IPS DF 19.7 (cell line): ENCODE results near the gene SIRPA.

Source experiments
- DNase-seq: peaks from one replicate; pipeline ENCODE4 v3.0.0-alpha.2; 2013; ENCODE audit warnings: low read depth, low spot score

The SIRPA gene

DNA sequence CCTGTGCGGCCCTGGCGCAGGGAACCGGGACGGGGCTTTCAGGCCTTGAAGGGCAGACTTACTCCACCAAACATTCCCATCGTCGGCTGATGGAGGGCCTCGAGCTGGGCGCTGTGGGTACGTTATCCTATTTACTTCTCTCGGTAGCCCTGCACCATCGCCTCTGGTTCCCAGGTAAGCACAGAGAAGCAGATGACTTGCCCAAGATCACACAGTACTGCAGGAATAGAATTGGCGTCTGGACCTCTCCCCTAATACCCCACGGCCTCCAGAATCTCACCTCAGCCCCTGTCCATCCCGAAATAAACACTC, 52.3 kb downstream of the SIRPA start:
- DNase-seq = no peak

DNA sequence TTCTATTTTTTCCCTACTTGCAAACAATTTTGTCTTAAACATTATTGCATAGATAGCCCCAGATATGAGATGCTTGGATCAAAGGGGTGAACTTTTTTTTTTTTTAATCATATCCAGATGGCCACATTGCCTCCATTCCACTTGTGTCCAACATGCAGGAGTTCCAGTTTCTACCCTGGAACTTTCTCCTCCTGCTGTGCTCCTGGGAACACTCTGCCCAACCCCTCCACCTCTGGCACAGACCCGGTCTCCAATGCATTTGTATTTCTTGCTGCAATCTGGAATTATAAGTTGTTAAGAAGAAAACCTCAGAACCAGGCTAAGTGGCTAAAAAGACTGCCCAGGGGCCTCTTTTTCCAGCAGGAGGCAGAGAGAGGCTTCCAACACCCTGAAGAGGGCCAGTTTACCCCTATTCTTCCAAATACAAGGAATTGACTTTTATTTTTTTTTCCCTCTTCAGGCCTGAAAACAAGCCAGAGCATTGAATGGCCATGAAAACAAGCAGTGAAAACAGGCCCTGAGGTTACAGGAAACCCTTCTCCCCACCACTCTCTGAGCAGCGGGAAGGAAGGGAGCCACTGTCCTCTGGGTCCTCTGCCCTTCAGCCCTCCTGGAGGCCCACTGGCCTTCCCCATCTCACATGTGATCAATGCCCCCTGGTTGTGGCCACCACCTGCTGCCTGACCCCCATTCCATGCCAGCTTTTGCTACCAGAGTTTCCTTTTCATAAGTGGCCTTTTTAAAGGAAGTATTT, 54.3 kb downstream of the SIRPA start:
- DNase-seq = no peak

DNA sequence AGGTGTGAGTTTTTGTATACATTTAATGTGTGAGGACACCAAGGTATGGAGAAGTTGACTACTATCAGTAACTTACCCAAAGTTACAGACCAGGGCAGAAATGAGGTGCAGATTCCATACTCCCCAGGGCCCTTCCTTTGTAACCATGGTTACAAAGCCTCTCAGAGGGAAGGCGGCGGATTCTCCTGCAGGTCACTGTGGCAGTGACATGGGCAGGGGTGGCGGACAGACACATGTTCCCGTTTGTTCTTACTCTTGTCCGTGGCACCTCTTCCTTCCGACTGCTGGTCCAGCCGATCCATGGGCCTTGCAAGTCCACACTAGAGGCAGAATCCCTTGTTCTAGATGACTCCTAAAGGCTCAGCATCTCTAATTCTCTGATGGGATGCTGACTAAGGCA, 55.6 kb downstream of the SIRPA start:
- DNase-seq = peak; percentile 25

DNA sequence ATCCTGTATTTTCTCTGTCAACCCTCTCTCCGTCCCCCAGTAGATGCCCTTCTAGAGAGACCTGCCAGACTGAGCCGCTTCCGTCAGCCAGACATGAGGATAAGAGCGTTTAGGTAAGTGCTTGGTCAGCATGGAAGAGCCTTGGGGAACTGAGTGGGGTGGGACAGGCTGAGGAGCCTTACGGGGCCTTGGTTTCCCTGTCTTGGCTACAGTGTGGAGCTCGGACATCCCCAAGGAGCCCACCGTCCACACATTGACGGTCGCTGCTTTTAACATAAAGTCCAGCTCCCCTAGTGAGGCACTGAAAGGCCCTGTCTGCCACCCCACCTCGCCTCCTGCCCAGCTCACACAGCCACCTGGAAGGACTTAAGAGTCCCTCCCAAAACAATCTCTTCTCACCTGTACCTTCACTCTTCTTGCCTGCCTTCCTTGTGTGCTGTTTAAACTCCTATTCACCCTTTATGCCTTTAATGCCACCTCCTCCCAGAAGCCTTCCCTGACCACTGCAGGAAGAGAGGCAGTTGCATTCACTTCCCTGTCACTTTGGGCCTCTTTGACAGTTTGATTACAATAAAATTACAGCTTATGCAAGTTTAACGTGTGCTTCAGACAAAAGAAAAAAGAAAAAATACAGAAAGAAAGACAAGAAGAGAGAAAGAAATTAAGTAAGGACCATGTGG, 56.4 kb downstream of the SIRPA start:
- no peak for DNase-seq

DNA sequence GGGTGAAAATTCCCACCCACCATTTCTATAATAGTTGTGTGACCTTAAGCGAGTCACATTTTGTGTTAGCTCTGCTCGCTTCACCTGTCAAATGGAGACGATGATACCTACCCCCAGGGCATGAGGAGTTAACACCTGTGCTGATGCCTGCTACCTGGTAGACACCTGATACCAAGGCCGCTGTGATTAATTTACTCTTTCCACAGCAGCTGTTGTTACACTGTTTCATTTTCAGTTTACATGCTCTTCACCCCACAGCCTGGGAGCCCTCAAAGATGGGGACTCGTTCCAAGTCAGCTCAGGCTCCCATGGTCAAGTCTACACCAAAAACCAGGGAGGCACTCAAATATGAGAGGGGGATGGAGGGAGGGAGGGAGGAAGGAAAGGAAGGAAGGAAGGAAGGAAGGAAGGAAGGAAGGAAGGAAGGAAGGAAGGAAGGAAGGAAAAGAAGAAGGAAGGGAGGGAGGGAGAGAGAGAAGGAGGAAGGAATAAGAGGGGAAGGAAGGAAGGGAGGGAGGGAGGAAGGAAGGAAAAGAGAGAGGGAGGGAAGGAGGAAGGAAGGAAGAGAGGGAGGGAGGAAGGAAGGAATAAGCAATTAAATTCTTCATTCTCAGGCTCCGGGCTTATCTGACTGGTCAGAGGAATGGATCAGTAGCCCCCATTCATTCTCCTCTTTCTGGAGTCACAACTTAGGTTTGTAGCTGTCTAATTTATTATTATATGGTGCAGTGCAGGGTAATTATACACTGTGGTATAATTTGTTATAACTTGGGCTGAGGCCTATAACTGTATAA, 57.7 kb downstream of the SIRPA start:
- DNase-seq = no peak

DNA sequence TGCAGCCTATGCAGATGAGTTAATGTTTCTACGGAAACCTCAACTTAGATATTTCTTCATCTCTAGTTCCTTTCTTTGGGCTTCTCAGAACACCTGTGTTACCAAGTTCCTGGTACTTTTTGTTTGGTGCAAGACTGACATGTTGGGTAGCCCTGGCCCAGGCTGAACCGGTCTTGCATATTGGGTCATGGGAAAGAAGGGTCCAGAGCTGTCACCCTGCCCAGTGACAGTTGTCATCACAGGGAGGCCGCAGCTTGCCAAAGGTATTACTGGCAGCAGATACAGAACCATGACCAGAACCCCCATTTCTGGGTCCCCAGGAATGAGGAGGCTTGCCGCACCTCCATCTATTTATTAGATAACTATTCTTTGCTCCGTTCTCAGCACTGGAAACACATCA, 58.4 kb downstream of the SIRPA start:
- no peak for DNase-seq

DNA sequence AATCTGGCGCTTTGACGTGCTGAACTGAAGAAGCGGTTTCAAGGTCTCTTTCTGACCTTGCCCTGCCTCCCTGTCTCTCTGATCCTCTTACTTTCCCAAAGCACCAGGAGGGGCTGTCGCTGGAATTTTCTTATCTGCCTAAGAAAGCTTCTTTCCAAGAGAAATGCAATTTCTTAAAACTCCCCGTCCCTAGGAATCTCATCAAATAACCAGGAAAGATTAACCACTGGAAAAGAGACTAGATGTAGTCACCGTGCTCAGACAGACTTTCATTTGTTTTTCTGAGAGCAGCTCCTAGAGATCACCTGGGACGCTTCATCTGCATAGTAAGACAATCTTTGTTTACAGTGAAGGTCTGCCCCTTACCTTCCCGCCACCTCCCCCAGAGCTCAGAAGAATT, 60.0 kb downstream of the SIRPA start:
- DNase-seq = peak; percentile 45

DNA sequence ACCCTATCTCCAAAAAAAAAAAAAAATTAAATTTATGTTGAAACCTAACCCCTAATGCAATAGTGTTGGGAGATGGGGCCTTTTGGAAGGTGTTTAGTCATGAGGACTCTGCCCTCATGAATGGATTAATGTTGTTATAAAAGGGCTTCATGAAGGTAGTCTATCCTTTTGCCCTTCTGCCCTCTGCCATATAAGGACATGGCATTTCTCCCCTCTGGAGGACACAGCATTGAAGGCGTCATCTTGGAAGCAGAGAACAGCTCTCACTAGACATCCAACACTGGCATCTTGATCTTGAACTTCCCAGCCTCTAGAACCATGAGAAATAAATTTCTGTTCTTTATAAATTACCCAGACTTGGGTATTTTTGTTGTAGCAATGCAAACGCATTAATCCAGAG, 63.2 kb downstream of the SIRPA start:
- no peak for DNase-seq

DNA sequence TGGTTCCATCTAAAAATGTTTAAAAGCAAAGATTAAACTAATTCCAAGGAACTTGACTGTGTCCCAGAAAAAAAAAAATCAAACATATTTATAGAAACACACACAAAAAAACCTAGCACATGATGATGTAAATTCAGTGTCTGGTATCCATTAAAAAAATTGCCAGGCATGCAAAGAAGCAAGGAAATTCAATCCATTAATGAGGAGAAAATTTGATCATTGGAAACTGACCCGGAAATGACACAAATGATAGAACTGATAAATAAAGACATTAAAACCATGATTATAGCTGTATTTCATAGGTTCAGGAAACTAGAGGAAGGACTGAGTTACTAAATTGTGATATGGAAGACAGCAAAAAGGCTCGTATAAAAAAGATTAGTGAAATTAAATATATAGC, 63.9 kb downstream of the SIRPA start:
- no peak for DNase-seq

DNA sequence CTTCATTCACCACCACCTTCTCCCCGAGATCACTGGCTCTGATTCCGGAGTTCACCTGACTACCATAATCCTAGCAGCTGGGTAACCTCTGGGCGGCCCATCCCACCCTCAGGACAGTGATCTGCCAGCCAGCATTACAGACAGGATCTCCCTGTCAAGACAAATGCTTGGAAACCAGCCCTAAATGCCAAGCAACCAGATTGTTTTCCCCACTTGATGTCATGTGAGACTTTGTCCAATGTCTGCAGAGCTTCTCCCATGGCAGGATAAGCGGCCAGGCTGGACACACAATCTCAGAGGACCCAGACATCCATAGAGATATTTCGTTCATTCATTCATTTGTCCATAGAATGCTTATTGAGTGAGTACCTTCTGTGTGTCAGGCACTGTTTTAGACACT, 66.2 kb downstream of the SIRPA start:
- DNase-seq = no peak

DNA sequence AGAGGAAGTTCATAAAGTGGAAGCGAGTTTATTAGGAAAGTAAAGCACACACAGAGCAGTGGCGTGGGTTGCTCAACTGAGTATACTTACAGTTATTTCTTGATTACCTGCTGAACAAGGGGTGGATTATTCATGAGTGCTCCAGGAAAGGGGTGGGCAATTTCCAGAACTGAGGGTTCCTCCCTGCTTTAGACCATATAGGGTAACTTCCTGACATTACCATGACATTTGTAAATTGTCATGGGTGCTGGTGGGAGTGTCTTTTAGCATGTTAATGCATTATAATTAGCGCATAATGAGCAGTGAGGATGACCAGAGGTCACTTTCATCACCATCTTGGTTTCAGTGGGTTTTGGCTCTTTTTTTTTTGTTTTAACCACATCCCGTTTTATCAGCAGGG, 68.9 kb downstream of the SIRPA start:
- DNase-seq = no peak

DNA sequence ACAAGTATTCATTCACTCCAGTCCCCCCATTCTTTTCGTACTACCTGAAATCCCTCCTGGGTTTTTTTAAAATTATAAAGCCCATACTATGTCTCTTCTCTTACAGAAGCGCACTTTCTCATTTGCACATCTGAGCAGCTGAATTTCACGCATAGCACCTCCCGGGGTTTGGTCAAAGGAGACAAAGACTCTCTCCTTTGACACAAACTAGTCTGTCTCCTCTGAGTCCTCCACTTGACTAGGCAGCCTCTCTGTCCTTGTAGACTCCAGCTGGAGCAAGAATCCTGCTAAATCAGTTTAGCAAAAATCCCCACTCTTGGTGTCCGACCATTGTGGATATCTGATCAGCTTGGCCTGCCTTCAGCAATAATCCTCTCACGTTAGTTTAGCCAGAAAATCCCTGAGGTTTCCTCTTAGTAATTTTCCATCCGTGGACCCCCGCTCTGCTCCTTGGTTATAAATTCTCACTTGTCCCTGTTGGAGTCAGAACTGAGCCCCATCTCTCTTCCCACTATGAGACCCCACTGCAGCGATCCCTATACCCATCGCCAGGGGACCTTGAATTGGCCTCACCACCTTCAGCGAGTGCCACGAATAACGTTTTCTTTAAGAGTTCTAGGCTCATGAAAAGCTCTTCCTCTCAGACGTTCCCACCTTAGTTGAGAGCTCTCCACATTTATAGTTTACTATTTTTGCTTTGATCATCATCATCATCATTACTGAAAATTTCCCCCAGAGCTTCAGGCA, 69.6 kb downstream of the SIRPA start:
- DNase-seq = peak; percentile 33

DNA sequence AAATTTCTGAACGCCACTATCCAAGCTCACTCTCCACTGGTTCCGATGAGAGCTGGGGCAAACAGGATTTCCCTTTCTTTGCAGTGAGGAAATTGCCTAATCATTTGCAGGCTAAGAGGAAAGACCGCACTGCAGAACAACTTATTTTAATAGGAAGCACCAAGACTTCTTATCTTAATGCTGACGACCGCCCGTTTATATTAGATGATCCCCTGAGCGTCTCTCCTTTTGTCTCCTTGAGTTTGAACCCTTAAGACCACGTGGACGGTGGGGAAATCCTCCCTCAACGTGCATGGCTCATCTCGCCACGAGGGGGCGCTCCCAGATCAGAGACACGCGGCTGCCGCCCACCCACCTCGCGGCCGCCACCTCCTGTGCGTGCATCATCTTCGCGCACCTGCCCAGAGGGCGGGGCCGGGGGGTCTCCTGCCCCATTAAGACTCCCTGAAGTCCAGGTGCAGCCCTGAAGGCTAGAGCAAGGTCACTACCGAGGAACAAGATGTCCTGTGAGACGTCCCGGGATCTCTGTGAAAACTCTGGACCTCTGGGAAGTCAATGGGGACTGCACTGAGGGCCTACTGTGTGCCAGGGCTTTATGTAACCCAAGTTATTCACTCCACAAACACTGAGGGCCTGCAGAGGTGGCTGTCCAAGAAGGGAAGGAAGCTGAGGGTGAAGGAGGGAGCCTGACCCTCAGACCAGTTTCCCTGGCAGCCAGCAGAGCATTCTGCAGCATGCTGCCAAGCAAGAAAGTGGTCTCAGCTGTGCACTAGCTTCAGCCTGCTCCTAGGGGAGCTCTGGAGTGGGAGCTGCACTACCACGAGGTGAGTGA, 70.5 kb downstream of the SIRPA start:
- DNase-seq = peak; percentile 28

DNA sequence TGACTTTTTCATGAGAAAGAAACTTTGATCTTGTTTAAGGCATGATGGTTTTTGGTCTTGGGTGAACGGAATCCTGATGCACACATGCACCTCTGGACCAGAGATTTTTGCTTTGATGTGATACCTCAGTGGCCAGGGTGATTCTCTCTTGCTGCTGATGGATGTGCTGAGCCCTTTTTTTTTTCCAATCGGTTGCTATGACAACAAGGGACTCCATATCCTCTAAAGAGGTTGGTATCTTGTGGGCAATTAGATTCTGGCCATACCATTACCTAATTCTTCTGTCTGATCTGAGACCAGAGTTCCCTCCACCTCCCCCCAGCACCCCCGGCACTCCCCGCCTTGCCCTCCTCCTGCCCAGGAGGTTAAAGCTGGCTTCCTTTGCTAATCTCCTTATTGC, 73.8 kb downstream of the SIRPA start:
- no peak for DNase-seq

DNA sequence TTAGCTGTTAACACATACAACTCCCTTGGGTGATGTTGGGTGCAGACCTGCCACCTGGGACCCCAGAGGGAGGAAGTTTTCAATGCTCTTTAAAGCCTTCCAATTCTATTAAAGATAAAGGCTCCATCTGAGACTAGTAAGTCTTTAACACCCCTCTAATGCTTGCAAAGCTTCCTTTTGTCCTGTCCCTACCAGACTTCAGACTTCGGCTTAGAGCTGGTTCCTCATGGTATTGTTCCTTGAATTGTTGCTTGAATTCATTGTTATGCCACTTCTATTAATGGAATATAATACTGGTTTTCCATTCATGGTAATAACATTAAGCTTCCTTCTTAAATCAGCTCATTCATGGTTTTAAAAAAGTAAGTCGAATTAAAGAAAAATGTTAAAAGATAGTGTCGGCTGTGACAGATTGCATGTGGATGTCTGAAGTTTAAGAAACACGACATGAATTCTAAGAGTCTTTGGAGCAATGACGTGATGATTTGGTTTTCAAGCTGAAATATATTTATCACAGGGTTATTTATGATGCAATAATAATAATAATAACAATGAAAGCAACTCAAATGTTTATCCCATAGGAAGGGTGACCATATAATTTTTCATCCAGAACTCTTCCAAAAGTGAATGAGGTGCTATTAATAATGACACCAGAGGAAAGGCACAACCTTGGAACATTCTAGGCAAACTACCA, 76.8 kb downstream of the SIRPA start:
- no peak for DNase-seq

DNA sequence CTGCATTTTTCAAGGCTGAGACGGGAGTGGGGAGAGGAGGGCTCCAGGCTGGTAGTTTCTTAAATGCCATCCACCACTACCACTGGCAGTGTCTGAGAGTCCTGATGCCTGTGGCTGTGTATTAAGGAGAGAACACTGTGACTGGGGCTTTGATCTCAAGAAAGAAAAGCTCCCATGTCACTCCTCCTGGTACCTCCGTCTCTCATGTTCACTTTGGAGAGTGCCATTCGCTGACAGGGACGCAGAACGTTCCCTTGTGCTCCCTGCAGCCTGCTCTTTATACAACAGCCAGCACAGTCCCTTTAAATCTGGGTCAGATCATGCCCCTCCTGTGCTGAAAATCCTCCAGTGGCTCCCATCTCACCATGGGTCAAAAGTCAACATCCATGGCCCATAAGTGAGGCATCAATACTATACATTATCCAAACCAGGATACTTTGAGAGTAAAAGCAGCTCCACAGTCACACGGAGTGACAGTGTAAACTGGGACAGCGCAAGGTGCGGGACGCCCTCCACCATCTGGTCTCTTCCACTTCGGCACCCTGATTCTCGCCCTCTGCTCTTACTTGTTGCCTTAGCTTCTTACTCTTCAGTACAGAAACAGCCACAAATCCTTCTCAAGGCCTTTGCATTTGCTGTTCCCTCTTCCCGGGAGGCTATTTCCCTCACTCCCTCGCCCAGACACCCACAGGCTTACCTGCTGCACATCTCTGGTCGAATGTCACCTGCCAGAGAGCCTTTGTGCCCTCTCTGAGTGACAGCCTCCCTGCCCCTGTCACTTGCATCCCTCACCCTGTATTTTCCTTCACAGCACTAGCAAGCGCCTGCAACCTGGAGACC, 78.6 kb downstream of the SIRPA start:
- no peak for DNase-seq

DNA sequence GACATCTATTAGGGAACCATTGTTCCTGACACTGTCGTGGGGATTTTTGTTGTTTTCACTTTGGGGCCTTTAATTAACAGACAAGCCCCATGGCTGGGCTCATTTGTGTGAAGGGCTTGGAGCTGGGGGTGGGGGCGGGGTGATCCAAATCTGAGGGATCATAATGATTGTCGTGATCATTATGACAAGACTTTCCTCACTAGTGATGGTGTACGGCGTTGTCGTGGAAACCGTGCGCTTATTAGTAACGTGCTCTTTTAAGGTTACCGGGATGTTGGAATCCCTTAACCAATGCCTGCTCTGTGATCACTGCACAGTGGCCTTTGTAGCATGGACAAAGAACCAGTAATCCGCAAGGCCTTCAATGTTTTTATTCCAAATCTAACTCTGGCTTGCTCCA, 80.1 kb downstream of the SIRPA start:
- no peak for DNase-seq

DNA sequence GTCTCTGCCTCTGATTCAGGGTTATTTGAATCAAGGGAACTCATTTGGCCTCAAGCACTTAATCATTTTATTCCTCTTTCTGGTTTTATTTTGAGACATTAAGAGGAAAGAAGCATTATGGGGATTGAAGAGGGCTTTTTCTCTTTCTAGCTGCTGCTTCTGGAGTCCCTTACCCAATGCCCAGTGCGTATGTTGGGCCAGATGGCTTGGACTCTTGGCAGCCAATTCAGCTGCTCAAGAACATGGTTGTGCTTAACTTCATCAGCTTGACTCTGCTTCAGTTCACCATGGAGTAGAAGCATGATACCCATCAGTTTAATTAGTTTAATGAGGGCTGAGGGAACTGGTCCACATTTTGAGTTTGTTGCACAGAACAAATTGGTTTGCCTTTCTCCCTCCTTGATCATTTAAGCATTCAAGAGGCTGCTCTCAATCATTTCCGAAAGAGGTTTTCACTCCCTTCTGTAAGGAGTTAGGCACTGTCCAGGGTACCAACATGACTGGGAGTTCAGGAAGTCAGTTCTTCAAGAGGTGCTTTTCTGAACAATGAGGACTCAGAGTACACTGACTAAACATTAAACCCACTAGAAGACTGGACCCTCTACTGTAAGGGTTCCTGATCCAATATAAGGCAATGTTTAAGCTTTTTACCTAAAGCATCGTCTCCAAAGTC, 84.0 kb downstream of the SIRPA start:
- DNase-seq = no peak

DNA sequence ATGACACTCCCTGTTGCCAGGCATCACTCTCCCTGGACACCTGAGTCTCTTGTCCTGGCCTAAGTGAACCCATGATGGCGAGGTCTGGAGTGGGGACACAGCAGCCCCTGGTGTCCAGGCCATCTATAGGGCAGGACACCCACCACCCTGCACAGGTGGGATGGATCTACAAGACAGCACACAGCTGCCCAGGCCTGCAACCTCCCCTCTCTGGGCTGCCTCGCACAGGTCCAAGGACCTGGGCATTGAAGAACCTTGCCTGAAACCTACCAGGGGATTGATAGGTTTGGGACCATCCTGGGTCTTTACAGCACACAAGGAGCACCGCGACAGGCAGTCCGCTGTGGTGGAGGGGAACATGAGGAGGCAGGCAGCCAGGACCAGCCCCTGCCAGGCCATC, 87.5 kb downstream of the SIRPA start:
- DNase-seq = no peak
